ENCODE data around the gene GPC6.

- TF ChIP-seq TARDBP (IDR thresholded peaks at IDR 0.05), result no peak
- no peak for TF ChIP-seq SP1 (IDR thresholded peaks at IDR 0.05)
- TF ChIP-seq FOXM1 (IDR thresholded peaks at IDR 0.05; ENCODE audit: borderline replicate concordance), result no peak
- no peak for TF ChIP-seq HDGF (IDR thresholded peaks at IDR 0.05; ENCODE audit: borderline replicate concordance)
- no peak for TF ChIP-seq BHLHE40 (IDR thresholded peaks at IDR 0.05; ENCODE audit: borderline replicate concordance)
- TF ChIP-seq ELF4 (IDR thresholded peaks at IDR 0.05), result no peak
These were observed 148.9 kb downstream of the GPC6 start for GRCh38 chr13:93375491-93375890.
